GM21447 (cell line): ENCODE measurements around the gene PPM1H.
A peak's percentile ranks its signal among the peaks of the same experiment; 100 is the strongest.

ENCODE experiments used
- ATAC-seq: cut with Tn5 transposase; IDR thresholded peaks from one replicate; pipeline ENCODE4 v1.9.1; 2021; ENCODE audit not compliant: unreplicated experiment

Gene PPM1H

DNA sequence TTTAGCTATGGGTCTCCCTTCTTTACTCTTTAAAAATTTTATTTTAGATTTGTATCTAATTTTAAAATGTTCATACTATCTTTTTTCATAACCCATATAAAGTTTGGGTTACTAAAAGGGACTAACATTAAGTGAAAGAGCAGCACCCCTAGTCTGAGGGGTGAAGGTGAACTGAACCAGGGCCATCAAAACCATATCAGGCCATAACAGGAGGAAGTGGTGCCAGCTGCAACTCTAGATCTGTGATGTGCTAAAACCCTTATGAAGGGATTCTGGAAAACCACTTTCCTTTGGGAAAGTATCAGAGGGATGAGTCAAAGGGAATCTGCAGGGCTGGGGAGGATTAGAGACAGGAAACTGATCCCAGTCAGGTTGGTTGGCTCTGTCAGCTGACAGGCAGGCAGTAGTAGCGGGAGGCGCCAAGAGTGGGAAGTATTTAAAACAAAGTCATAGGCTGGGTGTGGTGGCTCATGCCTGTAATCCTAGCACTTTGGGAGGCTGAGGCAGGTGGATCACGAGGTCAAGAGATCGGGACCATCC is 162.5 kb downstream of the PPM1H start:
- ATAC-seq, result no peak

DNA sequence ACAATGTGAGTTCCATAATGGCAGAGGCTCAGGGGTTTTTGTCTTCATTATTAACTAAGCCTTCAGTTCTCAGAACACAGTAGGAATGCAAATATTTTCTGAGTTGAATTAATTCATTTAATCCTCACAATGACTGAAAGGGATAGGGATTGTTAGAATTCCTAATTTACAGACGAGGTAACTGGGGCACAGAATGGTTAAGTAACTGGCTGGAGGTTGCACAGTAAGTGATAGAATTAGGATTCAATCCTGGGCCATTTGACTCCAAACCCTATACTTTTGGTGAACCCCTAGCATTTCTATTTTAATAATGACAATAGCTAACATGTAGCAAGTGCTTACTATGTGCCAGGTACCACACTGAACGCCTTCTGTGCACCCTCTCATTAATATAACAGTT is 163.1 kb downstream of the PPM1H start:
- no peak for ATAC-seq

DNA sequence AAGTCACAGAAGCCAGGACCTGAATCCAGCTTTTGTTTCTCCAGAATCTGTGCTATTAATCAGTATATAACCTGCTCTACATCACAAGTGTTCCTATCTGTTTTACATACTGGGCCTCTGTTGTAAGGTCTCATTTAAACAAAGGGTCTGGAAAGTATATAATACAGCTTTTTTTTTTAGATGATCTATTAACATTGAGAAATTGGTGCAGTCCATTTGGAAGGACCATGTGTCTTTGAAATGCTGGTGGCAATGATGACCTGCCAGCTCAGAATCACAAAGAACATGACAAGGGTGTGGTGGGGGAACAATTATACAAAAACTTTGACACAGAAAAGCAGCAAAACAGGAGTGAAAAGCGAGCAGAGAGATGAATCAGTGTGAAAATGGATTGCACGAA is 164.6 kb downstream of the PPM1H start:
- no peak for ATAC-seq

DNA sequence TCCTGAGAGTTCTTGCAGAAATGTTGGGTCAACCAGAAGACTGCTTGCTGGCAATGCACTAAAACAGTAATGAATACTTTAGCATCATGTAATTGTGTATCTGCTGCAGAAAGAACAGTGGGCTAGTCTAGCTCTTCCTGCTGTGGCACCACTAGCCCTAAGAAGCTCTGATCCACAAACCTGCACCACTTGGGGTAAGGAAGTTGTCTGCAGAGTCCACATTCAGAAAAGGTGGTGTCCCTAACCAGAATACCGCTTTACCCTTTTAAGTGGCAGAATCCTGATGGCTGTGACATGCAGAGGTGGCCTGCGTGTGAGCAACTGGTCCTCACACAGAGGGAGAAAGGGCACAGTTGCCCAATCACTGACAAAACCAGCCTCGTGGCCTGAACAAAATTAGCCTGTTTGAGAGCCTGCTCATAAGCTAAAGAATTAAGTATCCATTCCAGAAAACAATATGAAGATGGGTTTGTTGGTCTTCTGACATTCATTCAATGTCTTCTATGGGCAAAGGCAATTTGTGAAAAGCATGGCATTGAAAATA is 165.8 kb downstream of the PPM1H start:
- no peak for ATAC-seq

DNA sequence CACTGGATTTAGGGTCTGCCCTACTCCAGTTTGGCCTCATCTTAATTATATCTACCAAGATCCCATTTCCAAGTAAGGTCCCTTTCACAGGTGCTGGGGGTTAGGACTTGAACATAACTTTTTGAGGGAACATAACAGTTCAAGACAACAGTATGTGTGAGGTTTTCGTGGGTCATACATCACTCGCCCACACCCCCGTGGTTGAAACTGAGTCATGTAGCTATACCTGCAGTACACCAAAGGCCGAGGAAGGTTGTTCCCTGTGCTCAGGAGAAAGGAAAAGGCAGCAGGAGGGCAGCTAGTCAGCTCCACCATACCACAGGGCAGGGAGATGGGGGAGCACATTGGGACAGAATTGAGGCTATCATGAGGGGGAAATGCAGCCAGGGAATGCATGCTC is 167.0 kb downstream of the PPM1H start:
- no peak for ATAC-seq

DNA sequence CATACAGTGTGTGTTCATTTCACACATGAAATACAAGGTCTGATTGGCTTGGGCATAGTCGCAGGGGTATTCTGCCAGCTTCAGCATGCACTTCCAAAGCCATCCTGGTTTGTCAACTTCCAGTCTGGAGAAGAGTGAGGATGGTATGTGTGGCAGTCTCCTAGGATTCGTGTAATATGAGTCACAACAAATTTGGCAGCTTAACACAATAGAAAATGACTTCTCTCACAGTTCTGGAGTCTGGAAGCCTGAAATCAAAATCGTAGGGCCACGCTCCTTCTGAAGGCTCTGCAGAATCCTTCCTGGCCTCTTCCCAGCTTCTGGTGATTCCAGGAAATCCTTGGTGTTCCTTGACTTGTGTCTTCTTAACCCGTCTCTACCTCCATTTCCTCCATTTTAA is 167.5 kb downstream of the PPM1H start:
- ATAC-seq, result no peak

DNA sequence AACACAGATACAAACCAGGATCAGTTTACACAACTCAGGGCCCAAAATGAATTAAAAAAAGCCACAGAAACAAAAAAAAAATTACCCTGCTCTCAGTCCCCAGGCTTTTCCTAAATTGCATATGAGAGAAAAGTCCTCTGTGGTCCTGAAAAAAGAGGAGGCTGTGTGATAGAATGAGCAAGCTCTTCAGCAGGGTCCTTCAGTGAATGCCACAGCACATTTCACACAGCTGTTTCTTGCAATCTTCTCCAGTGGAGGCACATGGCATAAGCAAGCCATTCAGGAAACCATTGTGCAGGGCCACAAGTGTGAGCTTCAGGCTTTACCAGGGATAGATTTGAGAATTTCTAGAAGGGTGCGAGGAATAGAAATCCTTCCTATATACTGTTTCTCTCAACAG is 168.5 kb downstream of the PPM1H start:
- ATAC-seq, result no peak

DNA sequence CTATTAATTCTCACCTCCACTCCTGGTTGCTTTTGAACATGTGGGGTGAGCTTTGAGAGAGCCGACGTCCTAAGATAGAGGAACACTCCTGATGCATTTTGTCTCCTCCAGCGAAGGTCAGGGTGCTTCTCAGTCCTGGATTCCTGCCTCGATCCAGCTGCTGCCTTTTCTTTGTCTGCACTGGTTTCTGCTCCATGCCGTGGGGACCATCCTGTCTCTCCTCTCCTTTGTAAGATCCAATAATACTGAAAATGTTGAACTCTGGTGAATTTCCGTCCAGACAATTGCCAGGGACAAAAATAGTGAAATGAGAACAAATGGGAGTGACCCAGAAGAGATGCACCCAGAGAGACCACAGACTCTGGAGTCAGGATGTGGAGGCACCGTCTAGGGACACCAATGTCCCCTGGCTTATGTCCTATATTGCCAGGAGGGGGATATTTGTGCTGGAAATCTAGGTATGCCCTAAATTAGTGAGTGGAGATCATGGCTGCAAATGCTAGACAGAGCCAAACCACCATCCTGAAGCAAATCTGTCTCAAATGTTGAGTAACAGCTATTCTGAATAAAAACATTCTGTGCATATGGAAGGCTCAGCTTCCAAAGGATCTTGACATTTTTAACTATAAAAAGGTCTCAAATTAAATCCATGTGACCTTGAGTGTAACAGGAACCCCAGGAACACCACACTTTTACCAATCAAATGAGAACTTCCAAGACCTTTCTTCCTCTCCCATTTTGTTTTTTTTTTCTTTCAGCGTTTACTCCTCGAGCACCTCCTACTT is 170.9 kb downstream of the PPM1H start:
- no peak for ATAC-seq

DNA sequence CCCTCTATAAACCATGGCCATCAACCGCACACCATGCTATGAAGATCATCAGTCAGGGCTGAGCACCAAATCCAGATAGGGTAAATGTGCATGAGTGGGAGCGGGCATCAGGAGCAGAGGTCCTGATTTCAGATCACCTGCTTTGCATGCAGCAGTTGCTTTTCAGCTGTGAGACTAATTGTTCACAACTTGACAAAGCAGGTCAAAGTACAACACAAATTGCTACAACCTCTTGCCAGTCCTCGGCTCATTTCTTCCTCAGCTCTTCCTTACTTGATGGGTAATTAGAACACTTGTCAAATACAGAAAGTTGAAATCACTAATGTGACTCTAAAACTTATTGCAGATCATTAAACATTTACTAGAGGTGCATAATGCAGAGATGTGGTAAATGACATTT is 171.6 kb downstream of the PPM1H start:
- no peak for ATAC-seq

DNA sequence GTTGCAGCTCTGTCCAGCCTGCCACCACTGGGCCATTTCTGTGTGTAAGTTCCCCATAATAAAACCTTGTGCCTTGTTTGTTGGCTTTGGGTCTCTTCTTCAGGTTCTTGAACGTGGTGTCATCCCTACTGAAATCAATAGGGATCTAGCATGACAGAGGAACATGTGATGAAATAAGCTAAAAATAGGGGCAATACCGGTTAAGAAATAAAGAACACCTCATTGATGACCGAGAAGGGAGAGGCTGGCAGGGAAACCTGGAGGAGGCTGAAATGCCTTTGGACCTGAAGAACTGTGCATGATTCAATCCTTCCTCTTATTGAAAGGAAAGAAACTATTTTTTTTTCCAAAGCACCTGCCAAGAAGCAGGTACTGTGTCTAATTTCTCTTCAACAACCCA is 172.3 kb downstream of the PPM1H start:
- no peak for ATAC-seq

DNA sequence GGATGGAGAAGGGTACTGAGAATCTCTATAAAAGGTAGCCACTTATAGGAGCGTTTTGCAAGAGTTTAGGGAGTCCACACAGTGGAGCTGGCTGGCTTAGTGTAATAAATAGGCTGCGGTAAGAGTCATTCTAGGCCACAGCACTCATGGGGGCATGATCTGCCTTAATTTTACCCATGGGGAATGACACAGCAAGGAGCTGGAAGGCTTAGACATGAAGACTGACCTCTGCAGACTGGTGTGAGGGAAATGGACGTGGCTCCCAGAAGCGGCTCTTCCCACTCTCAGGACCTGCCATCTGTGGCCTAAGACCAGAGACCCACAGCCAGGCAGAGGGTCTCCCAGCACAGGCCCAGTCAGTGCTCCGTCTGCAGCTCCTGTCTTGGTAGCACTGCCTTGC is 173.3 kb downstream of the PPM1H start:
- no peak for ATAC-seq

DNA sequence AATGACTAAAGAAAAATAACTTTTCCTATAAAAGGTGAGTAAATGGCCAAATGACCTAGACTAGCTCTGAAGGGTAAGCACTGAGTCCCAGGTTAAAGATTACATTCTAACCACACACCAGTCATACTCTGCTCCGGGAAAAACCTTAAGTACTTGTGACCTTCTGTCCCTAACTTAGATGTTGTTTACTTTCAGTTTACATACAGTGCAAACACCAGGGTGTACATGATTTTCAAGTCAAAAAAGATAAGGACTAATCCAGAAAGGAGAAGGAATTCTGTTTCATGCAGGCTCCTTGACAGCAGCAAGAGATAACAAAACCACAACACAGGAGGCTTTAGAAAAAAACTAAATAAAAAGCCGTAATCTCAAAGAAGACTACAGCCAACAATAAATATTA is 174.2 kb downstream of the PPM1H start:
- ATAC-seq, result peak; percentile 99

DNA sequence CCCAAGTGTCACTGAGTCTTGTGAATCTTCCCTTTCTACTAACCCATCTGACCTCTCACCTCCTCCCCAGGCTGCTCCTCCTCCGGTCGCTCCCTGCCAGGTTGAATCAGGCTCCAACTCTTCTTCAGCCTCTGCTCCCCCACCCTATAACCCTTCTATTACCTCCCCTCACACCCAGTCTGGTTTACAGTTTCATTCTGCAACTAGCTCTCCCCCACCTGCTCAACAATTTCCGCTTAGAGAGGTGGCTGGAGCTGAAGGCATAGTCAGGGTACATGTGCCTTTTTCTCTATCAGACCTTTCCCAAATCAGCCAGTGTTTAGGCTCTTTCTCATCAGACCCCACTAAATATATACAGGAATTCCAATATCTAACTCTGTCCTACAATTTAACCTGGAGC is 174.6 kb downstream of the PPM1H start:
- peak; percentile 29 for ATAC-seq

DNA sequence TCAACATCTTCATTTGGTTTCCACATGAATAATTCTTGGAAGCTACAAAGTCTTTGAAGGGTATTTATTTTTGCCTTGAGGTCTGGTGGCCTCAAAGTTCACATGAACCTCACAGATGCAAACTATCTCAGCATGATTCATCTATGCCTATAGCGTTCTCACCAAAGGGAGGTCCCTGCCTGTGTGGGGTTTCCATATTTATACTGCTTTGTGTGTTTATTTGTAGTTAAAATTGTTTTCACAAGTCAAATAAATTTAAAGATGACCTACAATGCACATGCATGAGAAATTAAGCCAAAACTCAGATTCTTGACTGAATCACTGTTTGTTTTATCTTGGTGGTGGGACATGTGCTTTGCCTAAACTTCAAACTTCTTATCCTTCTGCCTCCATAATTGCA is 176.7 kb downstream of the PPM1H start:
- ATAC-seq, result no peak

DNA sequence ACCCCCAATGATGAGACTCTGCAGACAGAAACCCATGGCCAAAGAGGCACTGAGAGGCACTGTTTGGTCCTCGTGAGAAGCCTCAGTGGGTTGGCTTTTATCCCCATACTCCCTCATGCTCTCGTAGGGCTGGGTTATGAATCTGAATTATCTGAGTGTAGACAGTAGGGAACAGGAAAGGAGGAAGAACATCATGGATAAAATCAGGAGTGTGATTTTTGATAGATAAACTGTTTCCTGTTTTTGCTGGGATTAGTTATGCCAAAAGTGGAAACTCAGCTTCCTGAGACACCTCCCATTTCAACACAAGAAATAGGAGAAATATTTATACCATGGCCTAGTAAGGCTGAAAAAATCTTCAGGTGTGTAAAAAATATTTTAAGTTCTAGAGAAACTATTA is 177.9 kb downstream of the PPM1H start:
- ATAC-seq, result no peak

DNA sequence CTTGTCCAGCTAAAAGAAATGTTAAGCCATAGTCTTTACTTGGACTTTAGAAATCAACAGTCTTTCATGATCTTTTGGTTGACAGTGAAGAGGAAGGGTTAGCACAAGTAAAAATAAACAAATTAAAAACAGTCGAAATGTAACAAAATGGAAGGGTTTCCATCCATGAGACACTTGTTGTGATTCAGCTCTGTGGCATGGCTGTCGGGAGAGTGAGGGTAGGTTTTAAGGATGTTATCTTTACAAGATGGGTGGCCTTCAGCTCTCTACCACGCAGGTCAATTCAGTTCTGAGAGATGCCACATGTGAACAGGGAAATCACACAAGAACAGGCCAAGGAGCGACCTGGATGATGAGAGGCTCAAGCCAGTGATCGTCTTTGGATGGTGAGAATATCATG is 180.2 kb downstream of the PPM1H start:
- ATAC-seq, result no peak

DNA sequence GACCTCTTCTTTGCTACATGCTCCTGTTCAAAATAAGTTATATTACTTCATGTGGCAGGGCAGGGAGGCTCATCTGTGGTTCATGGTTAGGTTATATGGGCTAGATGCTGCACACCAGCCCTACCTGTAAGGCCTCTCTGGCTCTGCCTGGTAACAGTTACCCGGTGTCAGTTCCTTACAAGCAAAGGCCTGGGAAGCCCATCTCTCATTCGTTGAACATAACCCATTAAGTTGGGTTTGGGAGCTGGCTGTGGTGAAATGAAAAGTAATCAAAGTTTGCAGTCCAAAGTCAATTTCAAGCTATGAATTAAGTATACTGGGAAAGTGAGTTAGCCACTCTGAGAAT is 183.2 kb downstream of the PPM1H start:
- ATAC-seq, result no peak

DNA sequence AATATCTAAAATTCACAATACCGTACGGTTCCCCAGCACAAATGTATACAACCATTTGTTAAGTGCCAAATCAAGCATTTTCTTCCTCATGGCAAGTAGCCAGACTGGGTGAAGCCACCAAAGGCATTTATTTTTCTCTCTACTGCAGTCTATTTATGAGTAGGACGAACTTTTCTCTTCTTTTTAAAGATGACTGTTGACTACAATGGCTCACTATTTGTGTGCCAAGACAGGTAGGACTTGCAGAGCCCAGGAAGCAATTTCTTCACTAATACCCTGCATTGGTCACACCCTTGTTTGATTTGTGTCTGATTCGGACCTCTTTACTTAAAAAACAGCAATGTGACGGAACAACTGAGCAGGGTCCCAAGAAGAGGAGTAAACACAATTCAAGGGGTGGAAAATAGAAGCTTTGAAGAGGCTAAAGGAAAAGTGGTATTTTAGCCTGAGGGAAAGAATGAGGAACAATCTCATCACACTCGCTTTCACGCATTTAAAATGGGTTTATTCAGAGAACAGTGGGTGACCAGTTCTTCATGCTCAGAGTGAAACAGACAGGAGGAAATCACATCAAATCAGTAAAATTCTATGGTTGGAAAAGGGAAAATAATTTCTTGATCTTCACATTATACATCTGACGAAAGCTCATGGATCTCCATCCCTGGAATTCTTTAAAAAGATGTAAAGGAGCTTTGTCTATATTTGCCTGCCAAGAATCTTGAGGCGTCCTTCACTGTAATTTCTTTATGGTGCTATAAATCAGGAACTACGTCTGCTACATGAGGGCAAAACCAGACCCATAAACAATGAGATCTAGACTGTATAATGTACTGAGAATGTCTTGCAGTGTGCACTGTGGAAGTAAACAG is 183.8 kb downstream of the PPM1H start:
- no peak for ATAC-seq

DNA sequence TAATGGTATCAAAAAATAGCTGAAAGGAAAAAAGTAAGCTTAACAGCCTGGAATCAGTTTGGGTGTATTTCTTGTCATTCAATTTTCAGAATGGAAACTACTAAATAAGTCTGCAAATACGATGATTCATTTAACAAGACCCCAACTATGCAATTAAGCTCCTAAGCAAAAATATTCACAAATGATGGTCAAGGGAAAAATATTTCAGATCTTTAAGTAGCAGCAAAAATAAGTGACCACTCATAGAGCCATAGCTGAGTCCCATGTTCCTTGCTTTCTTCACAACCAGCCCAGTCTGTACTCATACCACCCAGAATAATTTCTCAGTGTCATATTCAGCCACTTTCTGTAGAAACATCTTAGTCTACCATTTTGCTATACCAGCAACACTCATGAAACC is 185.4 kb downstream of the PPM1H start:
- no peak for ATAC-seq

DNA sequence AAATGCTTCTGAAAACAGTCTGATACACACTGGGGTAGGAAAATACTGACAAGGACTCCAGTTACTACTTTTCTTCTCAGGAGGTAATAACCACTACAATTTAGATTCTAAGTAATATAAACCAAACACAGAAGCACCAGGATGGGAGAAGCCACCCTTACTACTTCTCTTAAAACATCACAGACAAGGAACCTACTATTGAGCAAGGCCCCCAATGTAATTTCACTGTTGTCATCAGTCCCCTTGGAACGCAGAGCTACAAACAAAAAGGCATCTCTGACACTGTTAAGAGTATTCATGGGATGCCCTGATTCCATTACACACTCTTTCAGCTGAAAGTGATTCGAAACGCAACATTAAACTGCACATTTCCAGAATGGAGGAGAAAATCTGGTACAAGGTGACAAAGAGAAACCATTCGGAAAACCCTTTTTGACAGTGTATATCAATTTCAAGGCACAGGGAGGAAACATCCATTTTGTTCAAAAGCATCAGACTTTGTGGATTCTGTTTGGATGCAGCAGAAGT is 185.9 kb downstream of the PPM1H start:
- ATAC-seq, result no peak

DNA sequence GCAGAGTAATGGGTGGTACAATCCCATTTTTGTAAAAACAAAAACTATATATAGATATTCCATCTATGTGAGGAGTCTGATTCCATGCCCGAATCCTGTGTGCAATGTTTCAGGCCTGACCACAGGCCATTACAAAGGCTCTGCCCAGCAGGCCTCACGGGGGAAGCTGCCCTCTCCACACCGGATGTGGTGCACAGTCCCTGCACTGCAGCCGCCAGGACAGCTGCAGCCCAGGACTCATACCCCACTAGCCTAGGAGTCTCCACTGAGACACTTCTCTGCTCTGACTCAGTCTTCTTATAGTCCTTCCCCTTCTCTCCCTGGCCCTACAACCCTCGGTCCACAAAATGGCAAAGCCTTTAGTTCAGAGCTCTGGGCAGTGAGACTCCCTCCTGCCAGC is 190.4 kb downstream of the PPM1H start:
- ATAC-seq, result peak; percentile 54
